H1 (cell line): ENCODE results near the gene CDH10. TPM values are rescaled to one million over a fixed set of nuclear protein-coding genes. Genes with fewer than 3 reads are reported as not detected.

Experiments used
- CTCF ChIA-PET: fragments of 300-600 bp; sonication (Branson Sonifier 250); formaldehyde crosslinking; loops from one replicate; lab custom pipeline; 2021; ENCODE audit not compliant: partially characterized antibody; lab: Charles Lee
- POLR2A ChIA-PET: fragments of 300-600 bp; sonication (Branson Sonifier 250); formaldehyde crosslinking; loops from one replicate; lab custom pipeline; 2021; ENCODE audit warnings: inconsistent platforms; ENCODE audit not compliant: partially characterized antibody; lab: Charles Lee
- DNase-seq, 2 experiments: peaks; one replicate each; pipeline versions ENCODE4 v3.0.0 to v3.0.0-alpha.2; 2010 to 2022; ENCODE audit warnings: low spot score in 2 of 2, low read depth in 1 of 2, mixed read lengths in 1 of 2
- FAIRE-seq: peaks from 2 replicates; lab custom pipeline; 2011; peaks lifted over from hg19 to GRCh38; lab: Jason Lieb, UNC
- H2AFZ ChIP-seq: 2 replicates; pipeline ENCODE4 v1.8.1; 2012; ENCODE audit warnings: low read length, inconsistent platforms
- H2AK5ac ChIP-seq: 2 replicates; pipeline ENCODE4 v1.6.1; 2013; ENCODE audit warnings: low read depth, low read length
- H2BK120ac ChIP-seq: replicated peaks from 2 replicates; pipeline ENCODE3; 2013; ENCODE audit warnings: low read depth, low read length, inconsistent platforms
- H2BK12ac ChIP-seq: 2 replicates; pipeline ENCODE4 v1.6.1; 2013; ENCODE audit warnings: low read depth, low read length
- H2BK15ac ChIP-seq: 2 replicates; pipeline ENCODE4 v1.6.1; 2013; ENCODE audit warnings: low read length
- H2BK20ac ChIP-seq: 2 replicates; pipeline ENCODE4 v1.6.1; 2013; ENCODE audit warnings: low read length
- H2BK5ac ChIP-seq: 2 replicates; pipeline ENCODE4 v1.6.1; 2013; ENCODE audit warnings: low read depth, low read length
- H3K14ac ChIP-seq: 2 replicates; pipeline ENCODE4 v1.6.1; 2013; ENCODE audit warnings: inconsistent platforms; ENCODE audit not compliant: insufficient read length
- H3K18ac ChIP-seq: 2 replicates; pipeline ENCODE4 v1.6.1; 2013; ENCODE audit warnings: low read length; ENCODE audit errors: extremely low read depth
- H3K23ac ChIP-seq: 2 replicates; pipeline ENCODE4 v1.6.1; 2013; ENCODE audit warnings: inconsistent platforms; ENCODE audit not compliant: insufficient read length
- H3K23me2 ChIP-seq: 2 replicates; pipeline ENCODE4 v1.6.1; 2013; ENCODE audit warnings: low read depth, low read length
- H3K27ac ChIP-seq: 2 replicates; pipeline ENCODE4 v1.6.1; 2011; ENCODE audit warnings: low read depth, low read length, inconsistent platforms
- H3K27me3 ChIP-seq, 4 experiments: replicated peaks in 1 of 4; 1 replicate in 1 of 4; 2 replicates in 3 of 4; pipeline versions ENCODE4 v1.6.1 to v1.8.1; 2011 to 2013; ENCODE audit warnings: low read length in 3 of 4, mild to moderate bottlenecking in 3 of 4, inconsistent platforms in 2 of 4, mixed read lengths in 2 of 4, moderate library complexity in 1 of 4; ENCODE audit not compliant: control insufficient read depth in 3 of 4, insufficient read depth in 3 of 4; ENCODE audit errors: extremely low read depth in 1 of 4
- H3K36me3 ChIP-seq, 4 experiments: 2 replicates each; pipeline versions ENCODE4 v1.6.1 to v1.8.1; 2011 to 2013; ENCODE audit warnings: mild to moderate bottlenecking in 4 of 4, low read length in 3 of 4, moderate library complexity in 2 of 4, control low read depth in 1 of 4, inconsistent platforms in 1 of 4; ENCODE audit not compliant: insufficient read depth in 4 of 4, control insufficient read depth in 2 of 4
- H3K4ac ChIP-seq: replicated peaks from 2 replicates; pipeline ENCODE3; 2013; ENCODE audit warnings: low read length, low read depth, mixed read lengths, inconsistent platforms; ENCODE audit not compliant: insufficient read length
- H3K4me1 ChIP-seq, 4 experiments: replicated peaks in 1 of 4; 1 replicate in 1 of 4; 2 replicates in 3 of 4; pipeline versions ENCODE4 v1.6.1 to v1.8.1; 2011 to 2013; ENCODE audit warnings: low read length in 3 of 4, inconsistent platforms in 2 of 4, mixed read lengths in 1 of 4; ENCODE audit not compliant: insufficient read depth in 4 of 4, control insufficient read depth in 3 of 4
- H3K4me2 ChIP-seq, 2 experiments: 2 replicates each; pipeline versions ENCODE4 v1.6.1 to v1.8.1; 2011 to 2013; ENCODE audit warnings: low read depth in 2 of 2, low read length in 2 of 2, control low read depth in 1 of 2, inconsistent platforms in 1 of 2, mild to moderate bottlenecking in 1 of 2; ENCODE audit not compliant: insufficient read depth in 1 of 2
- H3K4me3 ChIP-seq, 4 experiments: fragments of 200-600, 300-600 bp in 1 of 4; sonication (generic), shearing (Covaris generic), sonication (Bioruptor Twin) in 1 of 4; 2 replicates each; pipeline versions ENCODE4 v1.5.1 to v1.8.1; 2011 to 2016; ENCODE audit warnings: low read length in 4 of 4, low read depth in 3 of 4, control low read depth in 2 of 4, inconsistent platforms in 2 of 4, mild to moderate bottlenecking in 2 of 4, mixed read lengths in 1 of 4, moderate library complexity in 1 of 4; ENCODE audit not compliant: insufficient read depth in 2 of 4; ENCODE audit errors: extremely low read depth in 1 of 4
- H3K56ac ChIP-seq: replicated peaks from 2 replicates; pipeline ENCODE3; 2013; ENCODE audit warnings: low read depth, mild to moderate bottlenecking, mixed read lengths, low read length, inconsistent platforms; ENCODE audit not compliant: insufficient read length
- H3K79me1 ChIP-seq: 2 replicates; pipeline ENCODE4 v1.6.1; 2013; ENCODE audit warnings: low read depth, low read length, control low read depth
- H3K79me2 ChIP-seq, 2 experiments: 2 replicates each; pipeline versions ENCODE4 v1.6.1 to v1.8.1; 2012 to 2013; ENCODE audit warnings: low read length in 2 of 2, mild to moderate bottlenecking in 2 of 2, inconsistent platforms in 1 of 2; ENCODE audit not compliant: insufficient read depth in 2 of 2, control insufficient read depth in 1 of 2
- H3K9ac ChIP-seq, 4 experiments: replicated peaks in 1 of 4; 1 replicate in 1 of 4; 2 replicates in 3 of 4; pipeline versions ENCODE4 v1.6.1 to v1.8.1; 2011 to 2013; ENCODE audit warnings: low read depth in 3 of 4, low read length in 3 of 4, control low read depth in 2 of 4, mild to moderate bottlenecking in 2 of 4, moderate library complexity in 2 of 4, inconsistent platforms in 1 of 4; ENCODE audit errors: extremely low read depth in 1 of 4
- H3K9me3 ChIP-seq, 2 experiments: 2 replicates each; pipeline versions ENCODE4 v1.6.1 to v1.8.1; 2012 to 2013; ENCODE audit warnings: mild to moderate bottlenecking in 2 of 2, moderate library complexity in 2 of 2, control low read depth in 1 of 2, inconsistent platforms in 1 of 2, low read depth in 1 of 2, low read length in 1 of 2, mixed read lengths in 1 of 2; ENCODE audit not compliant: insufficient read depth in 2 of 2
- H4K20me1 ChIP-seq, 2 experiments: replicated peaks in 1 of 2; 2 replicates each; pipeline versions ENCODE3 to v1.8.1; 2011 to 2013; ENCODE audit warnings: inconsistent platforms in 2 of 2, low read length in 2 of 2, mild to moderate bottlenecking in 1 of 2; ENCODE audit not compliant: insufficient read depth in 2 of 2, control insufficient read depth in 1 of 2
- H4K5ac ChIP-seq: 2 replicates; pipeline ENCODE4 v1.6.1; 2013; ENCODE audit warnings: low read length, low read depth, mixed read lengths, inconsistent platforms; ENCODE audit not compliant: insufficient read length
- H4K8ac ChIP-seq: 2 replicates; pipeline ENCODE4 v1.8.0; 2013; ENCODE audit warnings: mild to moderate bottlenecking, moderate library complexity, low read length, inconsistent platforms; ENCODE audit not compliant: insufficient read depth; ENCODE audit errors: extremely low read depth
- H4K91ac ChIP-seq: replicated peaks from 2 replicates; pipeline ENCODE3; 2013; ENCODE audit warnings: low read length, mixed read lengths, inconsistent platforms; ENCODE audit not compliant: insufficient read length
- BACH1 ChIP-seq: IDR thresholded peaks from 2 replicates; pipeline ENCODE4 v1.6.1; 2012; ENCODE audit warnings: low read length, improper control_type of control experiment
- CTCF ChIP-seq, 3 experiments: IDR thresholded peaks; 1 replicate in 2 of 3; 2 replicates in 1 of 3; pipeline versions ENCODE4 v1.5.1 to v1.6.1; 2011; ENCODE audit warnings: low read length in 3 of 3, mild to moderate bottlenecking in 3 of 3, inconsistent platforms in 2 of 3, low read depth in 1 of 3, moderate library complexity in 1 of 3; ENCODE audit not compliant: insufficient read depth in 1 of 3; ENCODE audit errors: control extremely low read depth in 1 of 3
- KDM1A ChIP-seq: fragments of 200-600, 300-600 bp; sonication (generic); IDR thresholded peaks from 2 replicates; pipeline ENCODE4 v1.7.1; 2016; ENCODE audit warnings: mild to moderate bottlenecking, low read length, borderline replicate concordance
- RAD21 ChIP-seq, 2 experiments: IDR thresholded peaks in 1 of 2; conservative IDR thresholded peaks in 1 of 2; 2 replicates each; pipeline ENCODE4 v1.6.1; 2011; ENCODE audit warnings: low read depth in 2 of 2, low read length in 2 of 2, improper control_type of control experiment in 1 of 2, inconsistent platforms in 1 of 2, mild to moderate bottlenecking in 1 of 2, moderate library complexity in 1 of 2
- WGBS, 2 experiments: shearing (Covaris generic) in 1 of 2; methylation state at CpG; one replicate each; pipeline versions ENCODE4 v1.1.6 to v1.1.7; 2013 to 2015; ENCODE audit warnings: low lambda C conversion rate in 2 of 2, mixed read lengths in 2 of 2, inconsistent platforms in 1 of 2, low coverage in 1 of 2, missing lambda C conversion rate in 1 of 2; ENCODE audit not compliant: insufficient replicate concordance in 2 of 2, insufficient coverage in 1 of 2, insufficient read length in 1 of 2; ENCODE audit errors: extremely low coverage in 1 of 2, missing lambda C conversion rate in 1 of 2; 5-methylcytosine and 5-hydroxymethylcytosine counted together
- polyA plus RNA-seq, 7 experiments: library from polyadenylated mRNA; depleted of rRNA in 3 of 7; stranded (reverse) in 5 of 7; unstranded in 2 of 7; fragments of >200 nt in 5 of 7; fragments of 200-250 nt in 2 of 7; gene quantifications; 1 replicate in 5 of 7; 2 replicates in 1 of 7; 4 replicates in 1 of 7; pipeline versions ENCODE4 v1.2.1 to v1.2.3, GENCODE V29; 2011 to 2013; ENCODE audit warnings: missing spikeins in 2 of 7, mixed read lengths in 2 of 7
- total RNA-seq: library from RNA; stranded (reverse); fragmentation: NEBNext Ultra II Directional; extraction: Animal tissue kit (Norgen Biotek cat#: 25700); gene quantifications from 2 replicates; pipeline ENCODE4 v1.2.1, GENCODE V29; 2021

Gene CDH10
- total and polyA plus RNA-seq, 2 of the 8 experiments (the other 6 are each of a cell fraction or from before 2014, with no cell fraction given), result 0.11 TPM; not detected in 1

- Histone ChIP-seq H3K4me3 (no peak overlapping the region), H3K14ac (no peak overlapping the region), H3K9ac (no peak overlapping the region), H3K4me1 (peaks cover 0 to 6% (median 2%) of the 10 kb centered on the region in 4 experiments; a peak in 3 of 7 replicates), H2AFZ (no peak overlapping the region), H2BK120ac (no peak overlapping the region), H4K8ac (no peak overlapping the region), H2BK15ac (no peak overlapping the region), H3K4me2 (no peak overlapping the region), H2AK5ac (no peak overlapping the region), H3K56ac (no peak overlapping the region), H3K27ac (no peak overlapping the region), H3K23ac (no peak overlapping the region), H2BK5ac (no peak overlapping the region), H3K27me3 (no peaks in the 10 kb centered on the region), H4K20me1 (no peaks in the 10 kb centered on the region), H3K23me2 (no peaks in the 10 kb centered on the region), H3K4ac (no peak overlapping the region), H3K79me1 (no peaks in the 10 kb centered on the region), H4K91ac (no peak overlapping the region), H3K36me3 (no peaks in the 10 kb centered on the region), H3K18ac (no peak overlapping the region), H2BK20ac (no peak overlapping the region), H2BK12ac (no peak overlapping the region), H4K5ac (no peak overlapping the region), H3K9me3 (no peaks in the 10 kb centered on the region), H3K79me2 (no peaks in the 10 kb centered on the region)
- no peak for DNase-seq
- POLR2A ChIA-PET, result no interaction called here
- CTCF ChIA-PET, result interaction anchor here (1.1 to 1.5 kb wide), 3 partner anchors 130 to 375 kb away, joined by 4 to 7 read pairs (median 5); no protein-coding TSS in a partner anchor
- 7% methylated on average over 4 of the region's 4 CpGs; no CpG with 5 or more reads in 1 of the 2 experiments for WGBS, 2 experiments
- peak; percentile 39 for FAIRE-seq
- TF ChIP-seq BACH1 (no peak), KDM1A (no peak), RAD21 (IDR thresholded peaks at IDR 0.05 in 1 of 2, conservative IDR thresholded peaks at IDR 0.05 in 1 of 2; ENCODE audit: low read depth in 2 of 2, low read length in 2 of 2) (peak; percentile 69 to 78), CTCF (IDR thresholded peaks at IDR 0.05; ENCODE audit: control extremely low read depth in 1 of 3, insufficient read depth in 1 of 3, low read depth in 1 of 3, low read length in 3 of 3) (peak in 2 of 3 experiments; percentile 29 to 44; a peak in 2 of 4 replicates)
Observed at GRCh38 chr5:24633715-24634325, 11.0 kb downstream of the CDH10 start.
